ENCODE measurements around the gene CBR1.
A peak's percentile ranks its signal among the peaks of the same experiment; 100 is the strongest.

The CBR1 gene

GRCh38 chr21:36113647-36114428 is 44.0 kb downstream of the CBR1 start:
- DNase-seq (ENCODE audit: low read depth in 1 of 2, low spot score in 1 of 2): peak in 1 of 2 donors; percentile 30

DNA sequence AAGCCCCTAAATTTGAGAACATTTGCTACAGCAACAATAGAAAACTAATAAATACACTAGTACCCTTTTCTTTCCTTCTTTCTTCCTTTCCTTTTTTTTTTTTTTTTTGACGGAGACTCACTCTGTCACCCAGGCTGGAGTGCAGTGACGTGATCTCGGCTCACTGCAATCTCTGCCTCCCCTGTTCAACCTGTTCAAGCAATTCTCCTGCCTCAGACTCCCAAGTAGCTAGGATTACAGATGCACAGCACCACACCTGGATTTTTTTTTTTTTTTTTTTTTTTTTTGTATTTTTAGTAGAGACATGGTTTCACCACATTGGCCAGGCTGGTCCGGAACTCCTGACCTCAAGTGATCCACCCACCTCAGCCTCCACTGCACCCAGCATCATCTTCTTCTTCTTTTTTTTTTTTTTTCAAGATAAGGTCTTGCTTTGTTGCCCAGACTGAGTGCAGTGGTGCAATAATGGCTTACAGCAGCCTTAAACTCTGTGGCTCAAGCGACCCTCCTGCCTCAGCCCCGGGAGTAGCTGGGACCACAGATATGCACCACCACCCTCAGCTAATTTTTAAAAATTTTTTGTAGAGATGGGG is 45.4 kb downstream of the CBR1 start:
- DNase-seq (ENCODE audit: low read depth in 1 of 2, low spot score in 1 of 2): no peak

- DNase-seq (ENCODE audit: low read depth in 1 of 2, low spot score in 1 of 2): no peak
Measured at GRCh38 chr21:36117286-36117741, 47.5 kb downstream of the CBR1 start.

GRCh38 chr21:36120304-36120888 is 50.6 kb downstream of the CBR1 start:
- DNase-seq (ENCODE audit: low read depth in 1 of 2, low spot score in 1 of 2): no peak
